Activated B cell treated with CpG ODN at 0.5 μM for 24 hours (primary cell): ENCODE data around the gene SOD3. TPM values are rescaled to one million over a fixed set of nuclear protein-coding genes. Genes with fewer than 3 reads are reported as not detected.

Source experiments
- ATAC-seq: fragments of 200-7000 bp; cut with Tn5 transposase; one replicate; pipeline ENCODE4 v1.10.0; 2021; ENCODE audit warnings: low read depth, mild to moderate bottlenecking, moderate library complexity
- CTCF ChIA-PET: fragments of 350-600 bp; sonication (Branson Sonifier 250); formaldehyde crosslinking; loops from one replicate; lab custom pipeline; 2021; ENCODE audit warnings: antibody characterized with exemption; lab: Charles Lee
- POLR2A ChIA-PET: fragments of 350-600 bp; sonication (Branson Sonifier 250); formaldehyde crosslinking; loops from one replicate; lab custom pipeline; 2021; ENCODE audit warnings: antibody characterized with exemption; lab: Charles Lee
- DNase-seq: peaks from one replicate; pipeline ENCODE4 v3.0.0; 2022
- H3K27ac Mint-ChIP-seq: one replicate; pipeline ENCODE4 v1.8.0; 2020; ENCODE audit warnings: mixed read lengths
- H3K27me3 Mint-ChIP-seq: one replicate; pipeline ENCODE4 v1.8.0; 2021; ENCODE audit warnings: mixed read lengths
- H3K36me3 Mint-ChIP-seq: one replicate; pipeline ENCODE4 v1.8.0; 2021; ENCODE audit warnings: low read depth, mixed read lengths
- H3K4me1 Mint-ChIP-seq: one replicate; pipeline ENCODE4 v1.8.0; 2021; ENCODE audit warnings: mixed read lengths
- H3K4me3 Mint-ChIP-seq: one replicate; pipeline ENCODE4 v1.8.0; 2020; ENCODE audit warnings: mild to moderate bottlenecking, mixed read lengths
- H3K9me3 Mint-ChIP-seq: one replicate; pipeline ENCODE4 v1.8.0; 2020; ENCODE audit warnings: mixed read lengths
- intact Hi-C: fragments of 100-400 bp; cut with micrococcal nuclease; formaldehyde crosslinking; loops from one replicate; pipeline ENCODE4 v1.15.1; 2024
- total RNA-seq: library from RNA; stranded (reverse); gene quantifications from 2 replicates; pipeline ENCODE4 v1.2.3, GENCODE V29; 2022
- TF ChIP-seq, protein P1 (sequence below): fragments of 200-600 bp; IDR thresholded peaks from one replicate; pipeline ENCODE4 v1.8.0; 2022; ENCODE audit warnings: antibody characterized with exemption, mild to moderate bottlenecking

SOD3 gene
- total RNA-seq, 1 donor from 2014 or later: not detected

- ChIA-PET CTCF (no interaction called here), POLR2A (no interaction called here)
- no peak overlapping the region for H3K4me3 Mint-ChIP-seq
- intact Hi-C loops: no loop called here
- DNase-seq: no peak
- no peaks in the 10 kb centered on the region for H3K9me3 Mint-ChIP-seq
- H3K4me1 Mint-ChIP-seq: no peaks in the 10 kb centered on the region
- ATAC-seq: no peak
- H3K27me3 Mint-ChIP-seq: no peaks in the 10 kb centered on the region
- TF ChIP-seq, protein P1, sequence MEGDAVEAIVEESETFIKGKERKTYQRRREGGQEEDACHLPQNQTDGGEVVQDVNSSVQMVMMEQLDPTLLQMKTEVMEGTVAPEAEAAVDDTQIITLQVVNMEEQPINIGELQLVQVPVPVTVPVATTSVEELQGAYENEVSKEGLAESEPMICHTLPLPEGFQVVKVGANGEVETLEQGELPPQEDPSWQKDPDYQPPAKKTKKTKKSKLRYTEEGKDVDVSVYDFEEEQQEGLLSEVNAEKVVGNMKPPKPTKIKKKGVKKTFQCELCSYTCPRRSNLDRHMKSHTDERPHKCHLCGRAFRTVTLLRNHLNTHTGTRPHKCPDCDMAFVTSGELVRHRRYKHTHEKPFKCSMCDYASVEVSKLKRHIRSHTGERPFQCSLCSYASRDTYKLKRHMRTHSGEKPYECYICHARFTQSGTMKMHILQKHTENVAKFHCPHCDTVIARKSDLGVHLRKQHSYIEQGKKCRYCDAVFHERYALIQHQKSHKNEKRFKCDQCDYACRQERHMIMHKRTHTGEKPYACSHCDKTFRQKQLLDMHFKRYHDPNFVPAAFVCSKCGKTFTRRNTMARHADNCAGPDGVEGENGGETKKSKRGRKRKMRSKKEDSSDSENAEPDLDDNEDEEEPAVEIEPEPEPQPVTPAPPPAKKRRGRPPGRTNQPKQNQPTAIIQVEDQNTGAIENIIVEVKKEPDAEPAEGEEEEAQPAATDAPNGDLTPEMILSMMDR: no peak
- no peak overlapping the region for H3K27ac Mint-ChIP-seq
- no peaks in the 10 kb centered on the region for H3K36me3 Mint-ChIP-seq
Measured at GRCh38 chr4:24775032-24775605, 20.3 kb upstream of the SOD3 start.

- intact Hi-C loops: no loop called here
- Mint-ChIP-seq H3K27ac (no peak overlapping the region), H3K9me3 (no peaks in the 10 kb centered on the region), H3K27me3 (no peaks in the 10 kb centered on the region), H3K36me3 (no peaks in the 10 kb centered on the region), H3K4me3 (no peak overlapping the region), H3K4me1 (no peaks in the 10 kb centered on the region)
- POLR2A ChIA-PET: no interaction called here
- ATAC-seq (no peak), DNase-seq (no peak)
- CTCF ChIA-PET: no interaction called here
- TF ChIP-seq, protein P1: no peak
Measured at GRCh38 chr4:24775750-24776149, 19.6 kb upstream of the SOD3 start.

GRCh38 chr4:24777536-24778463, 17.6 kb upstream of the SOD3 start:
- Mint-ChIP-seq H3K4me3 (no peak overlapping the region), H3K27ac (no peak overlapping the region), H3K27me3 (no peaks in the 10 kb centered on the region), H3K36me3 (no peaks in the 10 kb centered on the region), H3K4me1 (no peaks in the 10 kb centered on the region), H3K9me3 (no peaks in the 10 kb centered on the region)
- ATAC-seq (no peak), DNase-seq (no peak)
- ChIA-PET POLR2A (no interaction called here), CTCF (no interaction called here)
- intact Hi-C loops: no loop called here
- TF ChIP-seq, protein P1: no peak

- ATAC-seq (no peak), DNase-seq (no peak)
- no peak overlapping the region for H3K27ac Mint-ChIP-seq
- intact Hi-C loops: no loop called here
- TF ChIP-seq, protein P1: no peak
- no peaks in the 10 kb centered on the region for H3K27me3 Mint-ChIP-seq
- no peaks in the 10 kb centered on the region for H3K4me1 Mint-ChIP-seq
- ChIA-PET CTCF (no interaction called here), POLR2A (no interaction called here)
- no peak overlapping the region for H3K4me3 Mint-ChIP-seq
- no peaks in the 10 kb centered on the region for H3K36me3 Mint-ChIP-seq
- no peaks in the 10 kb centered on the region for H3K9me3 Mint-ChIP-seq
Measured at GRCh38 chr4:24778464-24779225, 16.7 kb upstream of the SOD3 start.
